ENCODE data around the gene CNTNAP2.

- TF ChIP-seq EZH2 (IDR thresholded peaks at IDR 0.05; ENCODE audit: borderline replicate concordance, low read depth, low read length, severe bottlenecking) (no peak), CTCF (IDR thresholded peaks at IDR 0.05; ENCODE audit: borderline replicate concordance, extremely low read depth, low read length, poor library complexity, severe bottlenecking) (no peak)
Observed at GRCh38 chr7:148191391-148192065, 2074.9 kb downstream of the CNTNAP2 start.
